ENCODE results near the gene TNFRSF25.
"Not testable (repeated sequence)": the region's sequence is repeated elsewhere in the genome, so short reads cannot be mapped to it uniquely, and the experiment has no call there.

Gene TNFRSF25

GRCh38 chr1:6455752-6456520, 10.0 kb downstream of the TNFRSF25 start:
- in situ Hi-C loops (cut with MboI; ENCODE audit: low sequenced_read_pairs): not testable (repeated sequence)

GRCh38 chr1:6454856-6455751, 10.9 kb downstream of the TNFRSF25 start:
- in situ Hi-C loops (cut with MboI; ENCODE audit: low sequenced_read_pairs): no loop called here

- in situ Hi-C loops (cut with MboI; ENCODE audit: low sequenced_read_pairs): not testable (repeated sequence)
These were observed 11.8 kb downstream of the TNFRSF25 start for GRCh38 chr1:6453895-6454855.

GRCh38 chr1:6450943-6451373, 15.0 kb downstream of the TNFRSF25 start:
- in situ Hi-C loops (cut with MboI; ENCODE audit: low sequenced_read_pairs): no loop called here

- in situ Hi-C loops (cut with MboI; ENCODE audit: low sequenced_read_pairs): not testable (repeated sequence)
These were observed 15.5 kb downstream of the TNFRSF25 start for GRCh38 chr1:6450486-6450885.

GRCh38 chr1:6450005-6450450, 15.9 kb downstream of the TNFRSF25 start:
- in situ Hi-C loops (cut with MboI; ENCODE audit: low sequenced_read_pairs): no loop called here

GRCh38 chr1:6448749-6449631, 17.0 kb downstream of the TNFRSF25 start:
- in situ Hi-C loops (cut with MboI; ENCODE audit: low sequenced_read_pairs): no loop called here

- in situ Hi-C loops (cut with MboI; ENCODE audit: low sequenced_read_pairs): no loop called here
These were observed 17.9 kb downstream of the TNFRSF25 start for GRCh38 chr1:6447818-6448748.

- in situ Hi-C loops (cut with MboI; ENCODE audit: low sequenced_read_pairs): no loop called here
These were observed 18.8 kb downstream of the TNFRSF25 start for GRCh38 chr1:6447016-6447817.

GRCh38 chr1:6446665-6447015, 19.3 kb downstream of the TNFRSF25 start:
- in situ Hi-C loops (cut with MboI; ENCODE audit: low sequenced_read_pairs): no loop called here

- in situ Hi-C loops (cut with MboI; ENCODE audit: low sequenced_read_pairs): not testable (repeated sequence)
These were observed 20.0 kb downstream of the TNFRSF25 start for GRCh38 chr1:6445929-6446328.

- in situ Hi-C loops (cut with MboI; ENCODE audit: low sequenced_read_pairs): no loop called here
These were observed 20.8 kb downstream of the TNFRSF25 start for GRCh38 chr1:6445062-6445763.

- in situ Hi-C loops (cut with MboI; ENCODE audit: low sequenced_read_pairs): no loop called here
These were observed 21.6 kb downstream of the TNFRSF25 start for GRCh38 chr1:6444377-6444776.

- in situ Hi-C loops (cut with MboI; ENCODE audit: low sequenced_read_pairs): no loop called here
These were observed 22.4 kb downstream of the TNFRSF25 start for GRCh38 chr1:6443339-6444115.

GRCh38 chr1:6441586-6441985, 24.4 kb downstream of the TNFRSF25 start:
- in situ Hi-C loops (cut with MboI; ENCODE audit: low sequenced_read_pairs): no loop called here
